Caco-2 (cell line): ENCODE results near the gene SLFN5. TPM values are rescaled to one million over a fixed set of nuclear protein-coding genes. Genes with fewer than 3 reads are reported as not detected.

ENCODE experiments used
- BruUV-seq: library from RNA; stranded (reverse); fragments of 400-500 nt; replicated peaks from 2 replicates; lab custom pipeline; 2021; lab: Mats Ljungman, UMichigan
- CTCF ChIA-PET: fragments of 300-600 bp; sonication (Branson Sonifier 250); formaldehyde crosslinking; loops from one replicate; lab custom pipeline; 2022; ENCODE audit warnings: antibody characterized with exemption; lab: Charles Lee
- POLR2A ChIA-PET: fragments of 300-600 bp; sonication (Branson Sonifier 250); formaldehyde crosslinking; loops from one replicate; lab custom pipeline; 2022; ENCODE audit warnings: antibody characterized with exemption; lab: Charles Lee
- DNase-seq, 2 experiments: peaks; one replicate each; pipeline versions ENCODE4 v3.0.0 to v3.0.0-alpha.2; 2020 to 2022
- H3K27me3 ChIP-seq: replicated peaks from 2 replicates; pipeline ENCODE4 v1.6.0; 2011; ENCODE audit warnings: low read length; ENCODE audit not compliant: control insufficient read depth, insufficient read depth
- H3K36me3 ChIP-seq: 2 replicates; pipeline ENCODE4 v1.5.1; 2011; ENCODE audit warnings: low read length; ENCODE audit not compliant: control insufficient read depth, insufficient read depth
- H3K4me1 ChIP-seq: fragments of 250-450 bp; sonication (Bioruptor Pico); 2 replicates; pipeline ENCODE4 v1.5.1; 2020; ENCODE audit warnings: mild to moderate bottlenecking
- H3K4me3 ChIP-seq: 2 replicates; pipeline ENCODE4 v1.5.1; 2011; ENCODE audit warnings: low read depth, mild to moderate bottlenecking, control low read depth, low read length
- H3K9me3 ChIP-seq: fragments of 250-450 bp; sonication (Bioruptor Pico); 2 replicates; pipeline ENCODE4 v1.5.1; 2020; ENCODE audit warnings: mild to moderate bottlenecking, moderate library complexity
- H3K27ac Mint-ChIP-seq: one replicate; pipeline ENCODE4 v1.8.0; 2022; ENCODE audit warnings: mixed read lengths; ENCODE audit not compliant: unreplicated experiment
- H3K27me3 Mint-ChIP-seq: one replicate; pipeline ENCODE4 v1.8.0; 2022; ENCODE audit warnings: mixed read lengths; ENCODE audit not compliant: insufficient read depth, unreplicated experiment
- H3K36me3 Mint-ChIP-seq: one replicate; pipeline ENCODE4 v1.8.0; 2022; ENCODE audit warnings: mild to moderate bottlenecking, mixed read lengths; ENCODE audit not compliant: insufficient read depth, unreplicated experiment
- H3K4me1 Mint-ChIP-seq: one replicate; pipeline ENCODE4 v1.8.0; 2022; ENCODE audit warnings: low read depth, mixed read lengths; ENCODE audit not compliant: unreplicated experiment
- H3K4me3 Mint-ChIP-seq: one replicate; pipeline ENCODE4 v1.8.0; 2022; ENCODE audit warnings: mild to moderate bottlenecking, moderate library complexity, mixed read lengths; ENCODE audit not compliant: unreplicated experiment
- H3K9me3 Mint-ChIP-seq: one replicate; pipeline ENCODE4 v1.8.0; 2022; ENCODE audit warnings: mixed read lengths; ENCODE audit not compliant: unreplicated experiment
- CTCF ChIP-seq, 2 experiments: fragments of 200-600 bp in 1 of 2; IDR thresholded peaks; 1 replicate in 1 of 2; 2 replicates in 1 of 2; pipeline versions ENCODE4 v1.5.1 to v1.8.0; 2011 to 2022; ENCODE audit warnings: antibody characterized with exemption in 1 of 2, control low read depth in 1 of 2, inconsistent platforms in 1 of 2, low read depth in 1 of 2, low read length in 1 of 2, mild to moderate bottlenecking in 1 of 2, moderate library complexity in 1 of 2; ENCODE audit not compliant: insufficient read depth in 1 of 2, severe bottlenecking in 1 of 2, unreplicated experiment in 1 of 2
- intact Hi-C: fragments of 100-400 bp; cut with micrococcal nuclease; formaldehyde crosslinking; loops from one replicate; pipeline ENCODE4 v1.10.0; 2022; ENCODE audit not compliant: unreplicated experiment
- total RNA-seq: library from RNA; stranded (reverse); gene quantifications from 2 replicates; pipeline ENCODE4 v1.2.3, GENCODE V29; 2022

SLFN5 gene
- total RNA-seq, 1 experiment from 2014 or later: 1.6 TPM

- no peaks in the 10 kb centered on the region for H3K36me3 ChIP-seq
- Mint-ChIP-seq H3K27me3 (peaks cover 21% of the 10 kb centered on the region), H3K36me3 (no peaks in the 10 kb centered on the region), H3K9me3 (no peaks in the 10 kb centered on the region), H3K4me3 (no peak overlapping the region), H3K4me1 (no peaks in the 10 kb centered on the region), H3K27ac (no peak overlapping the region)
- H3K27me3 ChIP-seq: no peaks in the 10 kb centered on the region; the same call in none of the 2 replicates
- TF ChIP-seq CTCF (IDR thresholded peaks at IDR 0.05; ENCODE audit: insufficient read depth in 1 of 2, low read depth in 1 of 2, low read length in 1 of 2, severe bottlenecking in 1 of 2, unreplicated experiment in 1 of 2): no peak
- intact Hi-C loops: no loop called here
- BruUV-seq: no TSS peak
- no peak for DNase-seq
- ChIA-PET POLR2A (no interaction called here), CTCF (no interaction called here)
- H3K4me3 ChIP-seq: no peak overlapping the region
- H3K9me3 ChIP-seq: no peaks in the 10 kb centered on the region
- no peaks in the 10 kb centered on the region for H3K4me1 ChIP-seq
Observed at GRCh38 chr17:35214192-35214591, 28.7 kb upstream of the SLFN5 start.

GRCh38 chr17:35214631-35215273 is 28.1 kb upstream of the SLFN5 start:
- no peaks in the 10 kb centered on the region for H3K36me3 ChIP-seq
- Mint-ChIP-seq H3K9me3 (no peaks in the 10 kb centered on the region), H3K36me3 (no peaks in the 10 kb centered on the region), H3K4me1 (no peaks in the 10 kb centered on the region), H3K27me3 (peaks cover 21% of the 10 kb centered on the region), H3K4me3 (no peak overlapping the region), H3K27ac (no peak overlapping the region)
- no peaks in the 10 kb centered on the region; the same call in none of the 2 replicates for H3K27me3 ChIP-seq
- no TSS peak for BruUV-seq
- H3K4me3 ChIP-seq: no peak overlapping the region
- H3K9me3 ChIP-seq: no peaks in the 10 kb centered on the region
- DNase-seq: no peak
- ChIA-PET CTCF (no interaction called here), POLR2A (no interaction called here)
- TF ChIP-seq CTCF (IDR thresholded peaks at IDR 0.05; ENCODE audit: insufficient read depth in 1 of 2, low read depth in 1 of 2, low read length in 1 of 2, severe bottlenecking in 1 of 2, unreplicated experiment in 1 of 2): no peak
- intact Hi-C loops: no loop called here
- H3K4me1 ChIP-seq: no peaks in the 10 kb centered on the region

GRCh38 chr17:35217107-35217506 is 25.8 kb upstream of the SLFN5 start:
- no peak for DNase-seq
- Mint-ChIP-seq H3K27me3 (peaks cover 21% of the 10 kb centered on the region), H3K27ac (no peak overlapping the region), H3K36me3 (no peaks in the 10 kb centered on the region), H3K4me1 (no peaks in the 10 kb centered on the region), H3K4me3 (no peak overlapping the region), H3K9me3 (no peaks in the 10 kb centered on the region)
- no peaks in the 10 kb centered on the region for H3K4me1 ChIP-seq
- no peak overlapping the region for H3K4me3 ChIP-seq
- H3K9me3 ChIP-seq: peaks cover 10% of the 10 kb centered on the region; the same call in 1 of the 2 replicates
- no peaks in the 10 kb centered on the region; the same call in none of the 2 replicates for H3K27me3 ChIP-seq
- ChIA-PET POLR2A (no interaction called here), CTCF (no interaction called here)
- BruUV-seq: no TSS peak
- no peak for TF ChIP-seq CTCF (IDR thresholded peaks at IDR 0.05; ENCODE audit: insufficient read depth in 1 of 2, low read depth in 1 of 2, low read length in 1 of 2, severe bottlenecking in 1 of 2, unreplicated experiment in 1 of 2)
- no peaks in the 10 kb centered on the region for H3K36me3 ChIP-seq
- intact Hi-C loops: no loop called here
